WTC11 (cell line): ENCODE measurements around the gene NFU1. TPM values are rescaled to one million over a fixed set of nuclear protein-coding genes. Genes with fewer than 3 reads are reported as not detected.

Experiments used
- ATAC-seq: fragments of 200-7000 bp; cut with Tn5 transposase; 2 replicates; pipeline ENCODE4 v1.10.0; 2021; ENCODE audit warnings: mild to moderate bottlenecking, moderate library complexity
- CTCF ChIA-PET: fragments of 300-600 bp; sonication (Branson Sonifier 250); formaldehyde crosslinking; loops from one replicate; lab custom pipeline; 2021; ENCODE audit warnings: antibody characterized with exemption; lab: Charles Lee
- POLR2A ChIA-PET: fragments of 350-600 bp; sonication (Branson Sonifier 250); formaldehyde crosslinking; loops from one replicate; lab custom pipeline; 2021; ENCODE audit warnings: antibody characterized with exemption; lab: Charles Lee
- DNase-seq: peaks from one replicate; pipeline ENCODE4 v3.0.0; 2021; ENCODE audit warnings: low spot score
- H3K27ac Mint-ChIP-seq: 2 replicates; pipeline ENCODE4 v1.8.0; 2021; ENCODE audit warnings: mixed read lengths
- H3K27me3 Mint-ChIP-seq: 2 replicates; pipeline ENCODE4 v1.8.0; 2021; ENCODE audit warnings: low read depth, mild to moderate bottlenecking, moderate library complexity, mixed read lengths
- H3K36me3 Mint-ChIP-seq: 2 replicates; pipeline ENCODE4 v1.8.0; 2021; ENCODE audit warnings: mixed read lengths
- H3K4me1 Mint-ChIP-seq: 2 replicates; pipeline ENCODE4 v1.8.0; 2022; ENCODE audit warnings: mixed read lengths
- H3K4me3 Mint-ChIP-seq: 2 replicates; pipeline ENCODE4 v1.8.0; 2021; ENCODE audit warnings: mild to moderate bottlenecking, moderate library complexity, mixed read lengths
- H3K9me3 Mint-ChIP-seq: 2 replicates; pipeline ENCODE4 v1.8.0; 2021; ENCODE audit warnings: mixed read lengths
- ARID4B ChIP-seq: sonication (generic); formaldehyde crosslinking; IDR thresholded peaks from 2 replicates; pipeline ENCODE4 v1.8.0; 2023; ENCODE audit warnings: missing genetic modification reagents, mild to moderate bottlenecking, borderline replicate concordance
- CDX4 ChIP-seq: fragments of 250-450 bp; sonication (Bioruptor Pico); IDR thresholded peaks from 2 replicates; pipeline ENCODE4 v1.9.0; 2021; ENCODE audit warnings: moderate library complexity, mild to moderate bottlenecking, inconsistent platforms, borderline replicate concordance
- E2F4 ChIP-seq: sonication (generic); formaldehyde crosslinking; IDR thresholded peaks from 2 replicates; pipeline ENCODE4 v1.8.1; 2022; ENCODE audit warnings: low read depth, mild to moderate bottlenecking, moderate library complexity, missing genetic modification reagents, borderline replicate concordance
- ERG ChIP-seq: fragments of 250-450 bp; sonication (Bioruptor Pico); IDR thresholded peaks from 2 replicates; pipeline ENCODE4 v1.8.0; 2021; ENCODE audit warnings: mild to moderate bottlenecking
- FOXK1 ChIP-seq: sonication (generic); formaldehyde crosslinking; IDR thresholded peaks from 2 replicates; pipeline ENCODE4 v1.8.0; 2022; ENCODE audit warnings: mild to moderate bottlenecking, moderate library complexity, missing genetic modification reagents
- FOXP4 ChIP-seq: sonication (generic); formaldehyde crosslinking; IDR thresholded peaks from 2 replicates; pipeline ENCODE4 v1.8.0; 2022; ENCODE audit warnings: mild to moderate bottlenecking, missing genetic modification reagents
- IRF2 ChIP-seq: sonication (generic); formaldehyde crosslinking; IDR thresholded peaks from 2 replicates; pipeline ENCODE4 v1.8.0; 2022; ENCODE audit warnings: low read depth, missing genetic modification reagents, borderline replicate concordance
- MXD4 ChIP-seq: fragments of 250-450 bp; sonication (Bioruptor Pico); IDR thresholded peaks from 2 replicates; pipeline ENCODE4 v1.8.0; 2021; ENCODE audit warnings: mild to moderate bottlenecking, moderate library complexity, borderline replicate concordance
- NR1H2 ChIP-seq: sonication (generic); formaldehyde crosslinking; IDR thresholded peaks from 2 replicates; pipeline ENCODE4 v1.9.0; 2021; ENCODE audit warnings: mild to moderate bottlenecking, moderate library complexity, missing genetic modification reagents
- PRDM15 ChIP-seq: sonication (generic); formaldehyde crosslinking; IDR thresholded peaks from 2 replicates; pipeline ENCODE4 v1.8.0; 2022; ENCODE audit warnings: missing genetic modification reagents
- PREB ChIP-seq: sonication (generic); formaldehyde crosslinking; IDR thresholded peaks from 2 replicates; pipeline ENCODE4 v1.8.1; 2022; ENCODE audit warnings: mild to moderate bottlenecking, missing genetic modification reagents, moderate library complexity, borderline replicate concordance
- PRRX2 ChIP-seq: fragments of 250-450 bp; sonication (Bioruptor Pico); IDR thresholded peaks from 2 replicates; pipeline ENCODE4 v1.8.0; 2021; ENCODE audit warnings: mild to moderate bottlenecking
- SOX15 ChIP-seq: fragments of 250-450 bp; sonication (Bioruptor Pico); IDR thresholded peaks from 2 replicates; pipeline ENCODE4 v1.9.0; 2021; ENCODE audit warnings: mild to moderate bottlenecking
- SP1 ChIP-seq: sonication (generic); formaldehyde crosslinking; conservative IDR thresholded peaks from 2 replicates; pipeline ENCODE4 v1.8.1; 2022; ENCODE audit warnings: missing genetic modification reagents
- TCF7 ChIP-seq: sonication (generic); formaldehyde crosslinking; IDR thresholded peaks from 2 replicates; pipeline ENCODE4 v1.8.0; 2022; ENCODE audit warnings: mild to moderate bottlenecking, low read depth, missing genetic modification reagents, moderate library complexity
- ZBTB43 ChIP-seq: sonication (generic); formaldehyde crosslinking; IDR thresholded peaks from 2 replicates; pipeline ENCODE4 v1.8.1; 2023; ENCODE audit warnings: mild to moderate bottlenecking, missing genetic modification reagents
- ZNF138 ChIP-seq: sonication (generic); formaldehyde crosslinking; conservative IDR thresholded peaks from 2 replicates; pipeline ENCODE4 v1.8.1; 2022; ENCODE audit warnings: mild to moderate bottlenecking, moderate library complexity, missing genetic modification reagents
- ZNF232 ChIP-seq: sonication (generic); formaldehyde crosslinking; IDR thresholded peaks from 2 replicates; pipeline ENCODE4 v1.8.0; 2022; ENCODE audit warnings: mild to moderate bottlenecking, missing genetic modification reagents
- ZNF425 ChIP-seq: fragments of 250-450 bp; sonication (Bioruptor Pico); conservative IDR thresholded peaks from 2 replicates; pipeline ENCODE4 v1.9.0; 2021; ENCODE audit warnings: mild to moderate bottlenecking
- total RNA-seq: library from RNA; stranded (reverse); gene quantifications from 3 replicates; pipeline ENCODE4 v1.2.3, GENCODE V29; 2021

The NFU1 gene
- total RNA-seq, 1 experiment from 2014 or later: 39.3 TPM

GRCh38 chr2:69474688-69475087 is 37.5 kb upstream of the NFU1 start (continued):
- TF ChIP-seq ZNF425 (CRISPR knock-in tag) (no peak), PREB (no peak), PRDM15 (no peak), PRRX2 (CRISPR knock-in tag) (no peak), IRF2 (CRISPR knock-in tag) (no peak), FOXK1 (CRISPR knock-in tag) (no peak), E2F4 (CRISPR knock-in tag) (no peak), ARID4B (no peak), ZNF232 (CRISPR knock-in tag) (no peak), CDX4 (CRISPR knock-in tag) (no peak)
- TF ChIP-seq, all 79 proteins: peak for 0

- Mint-ChIP-seq H3K36me3 (no peaks in the 10 kb centered on the region), H3K4me1 (peaks cover 9% of the 10 kb centered on the region), H3K4me3 (no peak overlapping the region), H3K27me3 (peaks cover 3% of the 10 kb centered on the region; the same call in 1 of the 2 replicates), H3K27ac (no peak overlapping the region), H3K9me3 (no peaks in the 10 kb centered on the region)
- ATAC-seq (no peak), DNase-seq (no peak)
- ChIA-PET POLR2A (no interaction called here), CTCF (no interaction called here)
- no peak for TF ChIP-seq TCF7 (CRISPR knock-in tag)
- TF ChIP-seq ZBTB43: no peak
- TF ChIP-seq SP1 (CRISPR knock-in tag): no peak
- TF ChIP-seq SOX15 (CRISPR knock-in tag): no peak
- TF ChIP-seq NR1H2: no peak
- TF ChIP-seq ZNF138 (CRISPR knock-in tag): no peak
- TF ChIP-seq ERG (CRISPR knock-in tag): no peak
- no peak for TF ChIP-seq MXD4
- no peak for TF ChIP-seq FOXP4 (CRISPR knock-in tag)
These were observed 34.6 kb upstream of the NFU1 start for GRCh38 chr2:69471793-69472192.
